ENCODE data around the gene RHBDF1. TPM values are rescaled to one million over a fixed set of nuclear protein-coding genes. Genes with fewer than 3 reads are reported as not detected.
A peak's percentile ranks its signal among the peaks of the same experiment; 100 is the strongest.

RHBDF1 gene
- total and polyA plus RNA-seq, 8 donors, result 33.4 to 50.0 (median 39.7) TPM

- peaks cover 28 to 70% of the 10 kb centered on the region in 2 donors for H3K4me1 ChIP-seq
These were observed 4.9 kb upstream of the RHBDF1 start for GRCh38 chr16:77273-77806.

GRCh38 chr16:76535-77272 is 4.3 kb upstream of the RHBDF1 start:
- Histone ChIP-seq H3K27ac (peak overlapping the region; percentile 80 to 93), H3K9me3 (no peaks in the 10 kb centered on the region), H3K4me1 (peaks cover 28 to 71% of the 10 kb centered on the region in 2 donors), H3K4me3 (peak overlapping the region in 1 of 2 donors; percentile 91), H3K36me3 (peaks cover 0 to 17% of the 10 kb centered on the region in 2 donors), H3K27me3 (peaks cover 0 to 26% of the 10 kb centered on the region in 2 donors)
- DNase-seq (peak; percentile 54 to 84 (median 78)), ATAC-seq (peak; percentile 28)
- intact Hi-C loops (cut with DNase I), result no loop called here
- no peak for TF ChIP-seq CTCF (IDR thresholded peaks at IDR 0.05)

More at GRCh38 chr16:77273-77806, 4.9 kb upstream of the RHBDF1 start:
- Histone ChIP-seq H3K27me3 (peaks cover 0 to 21% of the 10 kb centered on the region in 2 donors), H3K4me3 (peak overlapping the region; percentile 53 to 91), H3K27ac (peak overlapping the region; percentile 80 to 93), H3K36me3 (peaks cover 0 to 17% of the 10 kb centered on the region in 2 donors), H3K9me3 (no peaks in the 10 kb centered on the region)
- ATAC-seq (peak; percentile 51), DNase-seq (peak in 3 of 4 donors; percentile 27 to 90 (median 65))
- no peak for TF ChIP-seq CTCF (IDR thresholded peaks at IDR 0.05)
- intact Hi-C loops (cut with DNase I), result no loop called here

- H3K36me3 ChIP-seq, result peaks cover 0 to 16% of the 10 kb centered on the region in 2 donors
- DNase-seq (peak; percentile 76 to 92 (median 85)), ATAC-seq (peak; percentile 0)
- peak overlapping the region; percentile 80 to 93 for H3K27ac ChIP-seq
- TF ChIP-seq CTCF (IDR thresholded peaks at IDR 0.05), result no peak
- no peaks in the 10 kb centered on the region for H3K9me3 ChIP-seq
- peaks cover 33 to 79% of the 10 kb centered on the region in 2 donors for H3K4me1 ChIP-seq
- intact Hi-C loops (cut with DNase I), result no loop called here
- H3K4me3 ChIP-seq, result no peak overlapping the region
- peaks cover 0 to 35% of the 10 kb centered on the region in 2 donors for H3K27me3 ChIP-seq
These were observed 3.4 kb upstream of the RHBDF1 start for GRCh38 chr16:75580-76501.

- Histone ChIP-seq H3K27ac (peak overlapping the region; percentile 80 to 93), H3K9me3 (no peaks in the 10 kb centered on the region), H3K36me3 (peaks cover 0 to 6% of the 10 kb centered on the region in 2 donors), H3K4me3 (no peak overlapping the region), H3K4me1 (peaks cover 36 to 83% of the 10 kb centered on the region in 2 donors), H3K27me3 (peaks cover 0 to 36% of the 10 kb centered on the region in 2 donors)
- intact Hi-C loops (cut with DNase I), result no loop called here
- TF ChIP-seq CTCF (IDR thresholded peaks at IDR 0.05), result no peak
- DNase-seq (no peak), ATAC-seq (no peak)
These were observed 2.4 kb upstream of the RHBDF1 start for GRCh38 chr16:74747-75334.

Data from left lung (tissue), 10 donors.